Kidney capillary endothelial cell (primary cell): ENCODE measurements around the gene GLCCI1.

Experiments used
- DNase-seq: peaks from one replicate; pipeline ENCODE4 v3.0.0-alpha.2; 2018; ENCODE audit warnings: low spot score

Gene GLCCI1

GRCh38 chr7:8133188-8133848 lies 164.7 kb downstream of the GLCCI1 start:
- DNase-seq = no peak

- DNase-seq = no peak
These were observed 165.6 kb downstream of the GLCCI1 start for GRCh38 chr7:8134089-8134733.

- DNase-seq = no peak
These were observed 166.8 kb downstream of the GLCCI1 start for GRCh38 chr7:8135417-8135816.

- DNase-seq = no peak
These were observed 167.6 kb downstream of the GLCCI1 start for GRCh38 chr7:8136051-8136730.
